HepG2 (cell line): ENCODE measurements around the gene ACAP3. TPM values are rescaled to one million over a fixed set of nuclear protein-coding genes. Genes with fewer than 3 reads are reported as not detected.

Experiments used
- BCL6 ChIP-seq: IDR thresholded peaks from 2 replicates; pipeline ENCODE4 v1.6.1; 2016; ENCODE audit warnings: missing genetic modification reagents, missing compliant biosample characterization
- BRCA1 ChIP-seq: sonication (generic); formaldehyde crosslinking; IDR thresholded peaks from 2 replicates; pipeline ENCODE4 v1.4.0; 2020; ENCODE audit warnings: missing genetic modification reagents
- CREB1 ChIP-seq, 2 experiments: fragments of 450-650 bp in 1 of 2; IDR thresholded peaks; 2 replicates each; pipeline ENCODE4 v1.6.1; 2016 to 2017; ENCODE audit warnings: control low read depth in 1 of 2, mild to moderate bottlenecking in 1 of 2, missing compliant biosample characterization in 1 of 2, missing genetic modification characterization in 1 of 2
- CREM ChIP-seq, 2 experiments: sonication (generic) in 1 of 2; formaldehyde crosslinking in 1 of 2; IDR thresholded peaks; 2 replicates each; pipeline versions ENCODE4 v1.4.0 to v1.6.1; 2016 to 2020; ENCODE audit warnings: antibody characterized with exemption in 1 of 2, mild to moderate bottlenecking in 1 of 2, missing genetic modification reagents in 1 of 2
- DNMT3B ChIP-seq: conservative IDR thresholded peaks from 2 replicates; pipeline ENCODE4 v1.6.1; 2016; ENCODE audit warnings: missing biosample characterization, control low read depth
- DR1 ChIP-seq: sonication (generic); formaldehyde crosslinking; IDR thresholded peaks from 2 replicates; pipeline ENCODE4 v1.8.0; 2021; ENCODE audit warnings: mild to moderate bottlenecking, missing genetic modification reagents, inconsistent platforms
- FOXP4 ChIP-seq: sonication (generic); formaldehyde crosslinking; IDR thresholded peaks from 2 replicates; pipeline ENCODE4 v1.4.0; 2020; ENCODE audit warnings: missing genetic modification reagents
- ISL2 ChIP-seq: sonication (generic); formaldehyde crosslinking; IDR thresholded peaks from 2 replicates; pipeline ENCODE4 v1.5.0; 2020; ENCODE audit warnings: missing genetic modification reagents
- NKX3-1 ChIP-seq: sonication (generic); formaldehyde crosslinking; IDR thresholded peaks from 2 replicates; pipeline ENCODE4 v1.5.0; 2020; ENCODE audit warnings: missing genetic modification reagents
- NR2F6 ChIP-seq, 2 experiments: IDR thresholded peaks; 2 replicates each; pipeline ENCODE4 v1.6.1; 2016; ENCODE audit warnings: antibody characterized with exemption in 1 of 2, mild to moderate bottlenecking in 1 of 2
- PRDM10 ChIP-seq: sonication (generic); formaldehyde crosslinking; IDR thresholded peaks from 2 replicates; pipeline ENCODE4 v1.4.0; 2020; ENCODE audit warnings: low read depth, missing genetic modification reagents
- ZIK1 ChIP-seq: sonication (generic); formaldehyde crosslinking; IDR thresholded peaks from 2 replicates; pipeline ENCODE4 v1.5.0; 2020; ENCODE audit warnings: mild to moderate bottlenecking, low read depth, missing genetic modification reagents, borderline replicate concordance
- ZNF143 ChIP-seq: sonication (generic); formaldehyde crosslinking; IDR thresholded peaks from 2 replicates; pipeline ENCODE4 v1.4.0; 2020; ENCODE audit warnings: missing genetic modification reagents
- ZNF260 ChIP-seq: sonication (generic); formaldehyde crosslinking; IDR thresholded peaks from 2 replicates; pipeline ENCODE4 v1.4.0; 2020; ENCODE audit warnings: missing genetic modification reagents, low read depth, mild to moderate bottlenecking, borderline replicate concordance
- ZNF570 ChIP-seq: sonication (generic); formaldehyde crosslinking; IDR thresholded peaks from 2 replicates; pipeline ENCODE4 v1.4.0; 2020; ENCODE audit warnings: mild to moderate bottlenecking, missing genetic modification reagents, borderline replicate concordance
- ZNF749 ChIP-seq: sonication (generic); formaldehyde crosslinking; IDR thresholded peaks from 2 replicates; pipeline ENCODE4 v1.8.0; 2022; ENCODE audit warnings: mild to moderate bottlenecking, missing genetic modification reagents, moderate library complexity, borderline replicate concordance
- polyA plus RNA-seq, 8 experiments: library from polyadenylated mRNA; depleted of rRNA in 3 of 8; stranded (reverse) in 7 of 8; unstranded in 1 of 8; fragments of >200 nt; fragmentation: Illumina TruSeq in 4 of 8; extraction: Trizol in 4 of 8; gene quantifications; 2 replicates each; pipeline versions ENCODE4 v1.2.1 to v1.2.3, GENCODE V29; 2011 to 2016; ENCODE audit warnings: low read depth in 4 of 8, missing spikeins in 1 of 8, mixed read lengths in 1 of 8; ENCODE audit not compliant: insufficient read depth in 1 of 8
- total RNA-seq, 5 experiments: library from RNA; depleted of rRNA; stranded (reverse); fragments of >200 nt; fragmentation: Illumina TruSeq; extraction: Trizol; gene quantifications; 2 replicates each; pipeline ENCODE4 v1.2.3, GENCODE V29; 2016; ENCODE audit warnings: low read depth in 1 of 5
- TF ChIP-seq, protein P1 (sequence below): sonication (generic); formaldehyde crosslinking; conservative IDR thresholded peaks from 2 replicates; pipeline ENCODE4 v1.8.1; 2023; ENCODE audit warnings: missing genetic modification reagents
- TF ChIP-seq, protein P2 (sequence below): sonication (generic); formaldehyde crosslinking; IDR thresholded peaks from 2 replicates; pipeline ENCODE4 v1.4.0; 2020; ENCODE audit warnings: mild to moderate bottlenecking, missing genetic modification reagents
- TF ChIP-seq, protein P3 (sequence below): sonication (generic); formaldehyde crosslinking; IDR thresholded peaks from 2 replicates; pipeline ENCODE4 v1.4.0; 2020; ENCODE audit warnings: missing genetic modification reagents

The ACAP3 gene
- total and polyA plus RNA-seq, 2 of the 13 experiments (the other 11 are each of a cell fraction or from before 2014, with no cell fraction given): 29.4 to 50.8 TPM

DNA sequence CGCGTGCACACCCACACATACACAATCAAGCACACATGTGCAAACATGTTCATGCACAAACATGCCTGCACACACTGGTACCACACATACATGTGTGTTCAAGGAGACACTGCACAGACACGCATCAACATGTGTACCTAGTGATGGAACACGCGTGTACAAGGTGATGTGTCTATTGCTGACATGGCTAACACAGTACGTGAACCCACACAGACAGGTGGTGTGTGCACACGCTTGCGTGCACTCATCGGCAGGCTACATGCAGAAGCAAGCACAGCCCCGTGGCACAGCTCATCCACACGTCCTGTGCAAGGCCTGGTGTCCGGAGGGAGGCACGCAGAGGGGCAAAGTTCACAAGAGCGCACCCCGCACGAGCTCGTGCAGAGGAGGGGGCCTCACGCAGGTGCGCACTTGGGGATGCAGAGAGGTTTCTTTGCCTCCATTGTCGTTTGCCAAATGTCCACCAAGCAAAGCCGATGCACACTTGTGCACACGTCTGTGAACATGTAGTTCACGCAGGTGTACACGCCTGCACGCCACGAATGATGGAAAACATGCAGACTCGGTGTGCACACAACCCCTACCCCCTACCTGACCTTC lies 969 bp downstream of the ACAP3 start (continued):
- TF ChIP-seq BRCA1 (CRISPR knock-in tag): no peak
- no peak for TF ChIP-seq PRDM10 (CRISPR knock-in tag)
- TF ChIP-seq NKX3-1 (CRISPR knock-in tag): no peak
- TF ChIP-seq, protein P1, sequence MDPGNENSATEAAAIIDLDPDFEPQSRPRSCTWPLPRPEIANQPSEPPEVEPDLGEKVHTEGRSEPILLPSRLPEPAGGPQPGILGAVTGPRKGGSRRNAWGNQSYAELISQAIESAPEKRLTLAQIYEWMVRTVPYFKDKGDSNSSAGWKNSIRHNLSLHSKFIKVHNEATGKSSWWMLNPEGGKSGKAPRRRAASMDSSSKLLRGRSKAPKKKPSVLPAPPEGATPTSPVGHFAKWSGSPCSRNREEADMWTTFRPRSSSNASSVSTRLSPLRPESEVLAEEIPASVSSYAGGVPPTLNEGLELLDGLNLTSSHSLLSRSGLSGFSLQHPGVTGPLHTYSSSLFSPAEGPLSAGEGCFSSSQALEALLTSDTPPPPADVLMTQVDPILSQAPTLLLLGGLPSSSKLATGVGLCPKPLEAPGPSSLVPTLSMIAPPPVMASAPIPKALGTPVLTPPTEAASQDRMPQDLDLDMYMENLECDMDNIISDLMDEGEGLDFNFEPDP (CRISPR knock-in tag): no peak
- TF ChIP-seq ZNF749: no peak
- peak; percentile 30; the same call in 1 of the 2 replicates for TF ChIP-seq FOXP4
- TF ChIP-seq, protein P2, sequence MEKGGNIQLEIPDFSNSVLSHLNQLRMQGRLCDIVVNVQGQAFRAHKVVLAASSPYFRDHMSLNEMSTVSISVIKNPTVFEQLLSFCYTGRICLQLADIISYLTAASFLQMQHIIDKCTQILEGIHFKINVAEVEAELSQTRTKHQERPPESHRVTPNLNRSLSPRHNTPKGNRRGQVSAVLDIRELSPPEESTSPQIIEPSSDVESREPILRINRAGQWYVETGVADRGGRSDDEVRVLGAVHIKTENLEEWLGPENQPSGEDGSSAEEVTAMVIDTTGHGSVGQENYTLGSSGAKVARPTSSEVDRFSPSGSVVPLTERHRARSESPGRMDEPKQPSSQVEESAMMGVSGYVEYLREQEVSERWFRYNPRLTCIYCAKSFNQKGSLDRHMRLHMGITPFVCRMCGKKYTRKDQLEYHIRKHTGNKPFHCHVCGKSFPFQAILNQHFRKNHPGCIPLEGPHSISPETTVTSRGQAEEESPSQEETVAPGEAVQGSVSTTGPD (CRISPR knock-in tag): no peak
- no peak for TF ChIP-seq ISL2 (CRISPR knock-in tag)
- TF ChIP-seq NR2F6 (IDR thresholded peaks at IDR 0.05): no peak
- 0 out of 2 replicates have a peak, but pooled peaks have one; percentile 45 for TF ChIP-seq NR2F6 (CRISPR knock-in tag; IDR thresholded peaks at IDR 0.05)
- TF ChIP-seq, protein P3, sequence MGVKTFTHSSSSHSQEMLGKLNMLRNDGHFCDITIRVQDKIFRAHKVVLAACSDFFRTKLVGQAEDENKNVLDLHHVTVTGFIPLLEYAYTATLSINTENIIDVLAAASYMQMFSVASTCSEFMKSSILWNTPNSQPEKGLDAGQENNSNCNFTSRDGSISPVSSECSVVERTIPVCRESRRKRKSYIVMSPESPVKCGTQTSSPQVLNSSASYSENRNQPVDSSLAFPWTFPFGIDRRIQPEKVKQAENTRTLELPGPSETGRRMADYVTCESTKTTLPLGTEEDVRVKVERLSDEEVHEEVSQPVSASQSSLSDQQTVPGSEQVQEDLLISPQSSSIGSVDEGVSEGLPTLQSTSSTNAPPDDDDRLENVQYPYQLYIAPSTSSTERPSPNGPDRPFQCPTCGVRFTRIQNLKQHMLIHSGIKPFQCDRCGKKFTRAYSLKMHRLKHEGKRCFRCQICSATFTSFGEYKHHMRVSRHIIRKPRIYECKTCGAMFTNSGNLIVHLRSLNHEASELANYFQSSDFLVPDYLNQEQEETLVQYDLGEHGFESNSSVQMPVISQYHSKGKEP: no peak
- no peak; the same call in 1 of the 2 replicates for TF ChIP-seq DR1 (CRISPR knock-in tag)
- no peak for TF ChIP-seq ZNF570
- no peak for TF ChIP-seq ZNF260 (CRISPR knock-in tag)
- no peak for TF ChIP-seq CREM (IDR thresholded peaks at IDR 0.05)
- TF ChIP-seq CREM (CRISPR knock-in tag; IDR thresholded peaks at IDR 0.05): no peak
- TF ChIP-seq ZNF143 (CRISPR knock-in tag): peak; percentile 53; the same call in 1 of the 2 replicates
- no peak for TF ChIP-seq ZIK1 (CRISPR knock-in tag)
- no peak for TF ChIP-seq DNMT3B
- TF ChIP-seq CREB1 (IDR thresholded peaks at IDR 0.05): no peak
- peak; percentile 39; the same call in 1 of the 2 replicates for TF ChIP-seq CREB1 (CRISPR knock-in tag; IDR thresholded peaks at IDR 0.05)
- TF ChIP-seq BCL6: 0 out of 2 replicates have a peak, but pooled peaks have one; percentile 15
